Nephron (organoid): ENCODE results near the gene B3GNT3.

Source experiments
- H3K27ac Mint-ChIP-seq, 3 experiments: 2 replicates each; pipeline ENCODE4 v1.8.0; 2020; ENCODE audit warnings: mixed read lengths in 3 of 3, mild to moderate bottlenecking in 2 of 3, moderate library complexity in 1 of 3
- H3K27me3 Mint-ChIP-seq: 2 replicates; pipeline ENCODE4 v1.8.0; 2021; ENCODE audit warnings: low read depth, mild to moderate bottlenecking, moderate library complexity, mixed read lengths
- H3K36me3 Mint-ChIP-seq: 2 replicates; pipeline ENCODE4 v1.8.0; 2020; ENCODE audit warnings: low read depth, mixed read lengths
- H3K4me1 Mint-ChIP-seq: 2 replicates; pipeline ENCODE4 v1.8.0; 2020; ENCODE audit warnings: mixed read lengths
- H3K4me3 Mint-ChIP-seq, 3 experiments: 2 replicates each; pipeline ENCODE4 v1.8.0; 2020; ENCODE audit warnings: mild to moderate bottlenecking in 3 of 3, mixed read lengths in 3 of 3, moderate library complexity in 2 of 3
- H3K9me3 Mint-ChIP-seq: 2 replicates; pipeline ENCODE4 v1.8.0; 2020; ENCODE audit warnings: mixed read lengths
- TF ChIP-seq, protein P1 (sequence below), 3 experiments: fragments of 200-600 bp; sonication (generic); IDR thresholded peaks; one replicate each; pipeline ENCODE4 v1.5.0; 2021; ENCODE audit warnings: antibody characterized with exemption in 3 of 3; ENCODE audit not compliant: unreplicated experiment in 3 of 3

The B3GNT3 gene

DNA sequence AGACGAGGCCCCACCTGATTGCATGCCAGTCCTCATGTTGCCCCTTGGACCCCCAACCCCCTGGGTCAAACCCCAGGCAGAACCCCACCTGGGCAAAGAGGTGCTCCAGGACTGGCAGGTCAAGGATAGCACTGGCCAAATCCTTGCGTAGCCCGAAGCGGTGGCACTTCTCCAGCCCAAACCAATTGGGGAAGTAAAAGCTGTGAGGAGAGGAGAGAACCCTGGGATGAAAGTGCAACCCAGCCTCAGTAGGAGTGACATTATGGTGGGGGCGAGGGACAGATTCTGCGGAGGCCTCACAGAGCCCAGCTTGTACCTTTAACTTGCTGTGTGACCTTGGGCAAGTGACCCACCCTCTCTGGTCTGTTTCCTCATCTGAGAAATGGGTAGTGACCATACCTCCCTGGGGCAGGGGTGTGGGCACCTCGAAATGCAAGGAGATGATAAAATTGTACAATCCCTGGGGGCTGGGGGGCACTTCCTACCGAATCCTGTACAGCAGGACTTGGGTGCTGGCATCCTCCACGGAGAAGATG lies 48.4 kb downstream of the B3GNT3 start:
- H3K9me3 Mint-ChIP-seq = no peaks in the 10 kb centered on the region

GRCh38 chr19:17843908-17844490 lies 49.1 kb downstream of the B3GNT3 start:
- Mint-ChIP-seq H3K4me1 (peaks cover 4% of the 10 kb centered on the region), H3K27me3 (peaks cover 39% of the 10 kb centered on the region), H3K27ac (no peak overlapping the region), H3K4me3 (peak overlapping the region; percentile 4 to 76 (median 13)), H3K36me3 (no peaks in the 10 kb centered on the region), H3K9me3 (no peaks in the 10 kb centered on the region)
- TF ChIP-seq, protein P1, sequence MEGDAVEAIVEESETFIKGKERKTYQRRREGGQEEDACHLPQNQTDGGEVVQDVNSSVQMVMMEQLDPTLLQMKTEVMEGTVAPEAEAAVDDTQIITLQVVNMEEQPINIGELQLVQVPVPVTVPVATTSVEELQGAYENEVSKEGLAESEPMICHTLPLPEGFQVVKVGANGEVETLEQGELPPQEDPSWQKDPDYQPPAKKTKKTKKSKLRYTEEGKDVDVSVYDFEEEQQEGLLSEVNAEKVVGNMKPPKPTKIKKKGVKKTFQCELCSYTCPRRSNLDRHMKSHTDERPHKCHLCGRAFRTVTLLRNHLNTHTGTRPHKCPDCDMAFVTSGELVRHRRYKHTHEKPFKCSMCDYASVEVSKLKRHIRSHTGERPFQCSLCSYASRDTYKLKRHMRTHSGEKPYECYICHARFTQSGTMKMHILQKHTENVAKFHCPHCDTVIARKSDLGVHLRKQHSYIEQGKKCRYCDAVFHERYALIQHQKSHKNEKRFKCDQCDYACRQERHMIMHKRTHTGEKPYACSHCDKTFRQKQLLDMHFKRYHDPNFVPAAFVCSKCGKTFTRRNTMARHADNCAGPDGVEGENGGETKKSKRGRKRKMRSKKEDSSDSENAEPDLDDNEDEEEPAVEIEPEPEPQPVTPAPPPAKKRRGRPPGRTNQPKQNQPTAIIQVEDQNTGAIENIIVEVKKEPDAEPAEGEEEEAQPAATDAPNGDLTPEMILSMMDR (IDR thresholded peaks at IDR 0.05; ENCODE audit: unreplicated experiment in 3 of 3) = no peak

More for the DNA sequence above, 48.4 kb downstream of the B3GNT3 start:
- TF ChIP-seq, protein P1 (IDR thresholded peaks at IDR 0.05; ENCODE audit: unreplicated experiment in 3 of 3) = no peak
- H3K27ac Mint-ChIP-seq = no peak overlapping the region
- no peaks in the 10 kb centered on the region for H3K36me3 Mint-ChIP-seq
- peaks cover 43% of the 10 kb centered on the region for H3K27me3 Mint-ChIP-seq
- H3K4me1 Mint-ChIP-seq = peaks cover 4% of the 10 kb centered on the region
- no peak overlapping the region for H3K4me3 Mint-ChIP-seq

GRCh38 chr19:17846146-17846545 lies 51.2 kb downstream of the B3GNT3 start:
- peaks cover 4% of the 10 kb centered on the region for H3K4me1 Mint-ChIP-seq
- no peak overlapping the region for H3K4me3 Mint-ChIP-seq
- H3K27me3 Mint-ChIP-seq = peaks cover 21% of the 10 kb centered on the region
- no peaks in the 10 kb centered on the region for H3K36me3 Mint-ChIP-seq
- H3K9me3 Mint-ChIP-seq = peaks cover 2% of the 10 kb centered on the region
- no peak overlapping the region for H3K27ac Mint-ChIP-seq
- TF ChIP-seq, protein P1 (IDR thresholded peaks at IDR 0.05; ENCODE audit: unreplicated experiment in 3 of 3) = no peak

DNA sequence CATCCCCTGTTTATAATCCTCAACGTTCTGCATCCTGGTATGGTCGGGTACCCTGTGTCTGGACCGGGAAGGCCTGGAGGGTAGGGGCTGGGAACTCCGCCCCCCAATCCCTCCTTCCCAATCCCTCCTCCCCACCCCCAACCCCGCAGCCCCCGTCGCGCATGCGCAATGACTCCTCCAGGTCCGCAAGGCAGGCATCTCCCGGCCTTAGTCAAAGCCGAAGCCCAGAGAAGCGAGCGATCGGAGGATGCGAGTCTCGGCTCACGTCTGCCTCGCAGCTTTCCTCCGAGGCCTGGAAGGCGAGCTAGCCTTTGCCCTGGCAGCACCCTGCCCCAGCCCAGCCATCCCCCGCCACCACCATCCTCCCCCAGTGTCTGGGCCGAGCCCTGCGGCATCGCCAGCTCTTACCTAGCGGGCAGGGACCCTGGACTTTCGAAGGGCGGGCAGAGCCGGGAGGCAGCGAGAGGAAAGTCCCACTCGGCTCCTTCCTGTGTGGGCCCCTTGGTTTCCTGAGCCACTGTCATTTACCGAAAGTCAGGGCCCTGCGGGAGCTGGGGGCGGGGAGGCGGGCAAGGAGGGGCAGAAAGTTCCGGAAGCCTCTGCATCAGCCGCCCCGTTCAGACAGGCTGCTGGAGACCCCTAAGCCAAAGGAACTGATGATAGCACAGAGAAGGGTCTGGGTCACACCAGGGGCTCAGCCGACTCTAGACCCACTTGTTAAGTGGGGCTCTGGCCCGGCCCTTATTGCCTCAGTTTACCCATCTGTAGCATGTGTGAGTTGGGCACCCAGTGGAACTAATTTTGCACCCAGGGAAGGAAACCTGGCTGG lies 52.8 kb downstream of the B3GNT3 start, which contains the start of gene JAK3:
JAK3 (minus strand) TSS at position 445 of the 829 bp plus-strand sequence. CDS start 3,565 bp downstream, outside the sequence.
- peak within 1 kb of the TSS; percentile 74 to 96 (median 90) for H3K27ac Mint-ChIP-seq
- peak within 1 kb of the TSS; percentile 70 to 75 (median 74) for H3K4me3 Mint-ChIP-seq

DNA sequence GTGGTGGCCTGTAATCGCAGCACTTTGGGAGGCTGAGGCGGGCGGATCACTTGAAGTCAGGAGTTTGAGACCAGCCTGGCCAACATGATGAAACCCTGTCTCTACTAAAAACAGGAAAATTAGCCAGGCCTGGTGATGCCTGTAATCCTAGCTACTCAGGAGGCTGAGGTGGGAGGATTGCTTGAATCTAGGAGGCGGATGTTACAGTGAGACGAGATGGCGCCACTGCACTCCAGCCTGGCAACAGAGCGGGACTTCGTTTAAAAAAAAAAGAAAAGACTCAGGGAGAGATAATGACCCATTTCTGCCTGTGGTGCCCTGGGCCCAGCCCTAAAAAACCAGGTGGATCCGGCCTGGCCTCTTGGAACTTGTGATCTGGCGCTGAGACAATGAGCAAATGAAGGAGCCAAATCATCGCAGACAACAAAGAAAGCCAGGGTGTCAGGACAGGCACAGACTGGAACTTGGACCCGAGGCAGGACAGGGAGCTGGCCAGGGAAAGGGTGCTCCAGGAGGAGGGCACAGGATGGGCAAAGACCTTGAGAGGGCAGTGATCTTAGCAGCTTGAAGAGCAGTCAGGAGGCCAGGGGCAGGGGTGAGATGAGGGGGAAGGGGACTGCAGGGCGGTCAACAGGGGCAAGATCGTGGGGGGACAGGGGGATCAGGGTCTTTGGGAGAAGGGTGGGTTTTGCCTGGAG lies 53.8 kb downstream of the B3GNT3 start:
- no peaks in the 10 kb centered on the region for H3K36me3 Mint-ChIP-seq
- H3K4me3 Mint-ChIP-seq = peak overlapping the region in 1 of 3 experiments; percentile 48
- peak overlapping the region in 2 of 3 experiments; percentile 31 to 60 for H3K27ac Mint-ChIP-seq
- peaks cover 17% of the 10 kb centered on the region for H3K27me3 Mint-ChIP-seq
- H3K9me3 Mint-ChIP-seq = peaks cover 2% of the 10 kb centered on the region
- TF ChIP-seq, protein P1 (IDR thresholded peaks at IDR 0.05; ENCODE audit: unreplicated experiment in 3 of 3) = no peak
- H3K4me1 Mint-ChIP-seq = peaks cover 4% of the 10 kb centered on the region

More for the DNA sequence above, 52.8 kb downstream of the B3GNT3 start, which contains the start of gene JAK3:
- H3K27me3 Mint-ChIP-seq = peaks cover 17% of the 10 kb centered on the region
- no peaks in the 10 kb centered on the region for H3K36me3 Mint-ChIP-seq
- H3K9me3 Mint-ChIP-seq = peaks cover 2% of the 10 kb centered on the region
- H3K4me1 Mint-ChIP-seq = peaks cover 4% of the 10 kb centered on the region
- TF ChIP-seq, protein P1 (IDR thresholded peaks at IDR 0.05; ENCODE audit: unreplicated experiment in 3 of 3) = no peak
